Stimulated activated CD4-positive, alpha-beta T cell treated with anti-CD3 and anti-CD28 coated beads, Interleukin-15, amount 100 ng/mL, for 1 hour (primary cell): ENCODE results near the gene SCT.

ENCODE experiments used
- DNase-seq, 2 donors: peaks; one replicate each; pipeline ENCODE4 v3.0.0-alpha.2; 2020; ENCODE audit warnings: low read depth in 1 of 2, low spot score in 1 of 2

Gene SCT

DNA sequence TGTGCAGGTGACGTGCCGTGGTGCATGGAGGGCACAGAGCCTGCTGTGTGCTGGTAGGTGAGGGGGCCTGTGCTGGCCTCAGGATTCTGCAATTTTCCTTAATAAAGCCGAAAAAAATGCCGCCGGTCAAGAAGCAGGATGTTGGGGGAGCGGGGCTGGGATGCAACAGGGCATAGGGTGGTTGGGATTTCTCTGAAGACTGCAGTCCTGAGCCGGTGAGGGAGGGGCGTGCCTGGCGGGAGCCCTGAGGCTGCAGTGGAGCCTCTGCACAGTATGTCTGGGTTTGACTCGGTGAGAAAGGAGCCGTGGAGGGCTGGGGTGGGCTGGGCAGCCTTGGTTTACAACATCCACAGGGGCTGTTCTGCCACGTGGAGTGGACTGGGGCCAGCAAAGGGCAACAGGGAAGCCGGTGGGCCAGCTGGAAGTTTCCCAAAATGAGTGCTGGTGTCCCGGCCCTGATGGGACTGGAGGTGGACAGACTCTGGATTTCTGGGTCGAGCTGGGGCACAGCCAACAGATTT, 3.6 kb downstream of the SCT start:
- DNase-seq: no peak

DNA sequence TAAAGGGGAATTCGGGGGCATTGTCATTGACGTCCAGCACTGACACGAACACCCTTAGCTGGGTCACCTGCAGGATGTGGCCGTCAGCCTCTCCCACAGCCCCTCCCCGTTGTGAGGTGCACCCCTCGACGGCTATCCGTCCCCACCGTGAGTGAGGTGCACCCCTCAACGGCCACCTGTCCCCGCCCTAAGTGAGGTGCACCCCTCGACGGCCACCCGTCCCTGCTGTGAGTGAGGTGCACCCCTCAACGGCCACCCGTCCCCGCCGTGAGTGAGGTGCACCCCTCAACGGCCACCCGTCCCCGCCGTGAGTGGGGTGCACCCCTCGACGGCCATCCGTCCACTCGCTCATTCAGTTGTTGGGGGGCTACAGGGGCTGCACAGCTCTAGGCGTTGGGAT, 5.1 kb downstream of the SCT start:
- DNase-seq: no peak

DNA sequence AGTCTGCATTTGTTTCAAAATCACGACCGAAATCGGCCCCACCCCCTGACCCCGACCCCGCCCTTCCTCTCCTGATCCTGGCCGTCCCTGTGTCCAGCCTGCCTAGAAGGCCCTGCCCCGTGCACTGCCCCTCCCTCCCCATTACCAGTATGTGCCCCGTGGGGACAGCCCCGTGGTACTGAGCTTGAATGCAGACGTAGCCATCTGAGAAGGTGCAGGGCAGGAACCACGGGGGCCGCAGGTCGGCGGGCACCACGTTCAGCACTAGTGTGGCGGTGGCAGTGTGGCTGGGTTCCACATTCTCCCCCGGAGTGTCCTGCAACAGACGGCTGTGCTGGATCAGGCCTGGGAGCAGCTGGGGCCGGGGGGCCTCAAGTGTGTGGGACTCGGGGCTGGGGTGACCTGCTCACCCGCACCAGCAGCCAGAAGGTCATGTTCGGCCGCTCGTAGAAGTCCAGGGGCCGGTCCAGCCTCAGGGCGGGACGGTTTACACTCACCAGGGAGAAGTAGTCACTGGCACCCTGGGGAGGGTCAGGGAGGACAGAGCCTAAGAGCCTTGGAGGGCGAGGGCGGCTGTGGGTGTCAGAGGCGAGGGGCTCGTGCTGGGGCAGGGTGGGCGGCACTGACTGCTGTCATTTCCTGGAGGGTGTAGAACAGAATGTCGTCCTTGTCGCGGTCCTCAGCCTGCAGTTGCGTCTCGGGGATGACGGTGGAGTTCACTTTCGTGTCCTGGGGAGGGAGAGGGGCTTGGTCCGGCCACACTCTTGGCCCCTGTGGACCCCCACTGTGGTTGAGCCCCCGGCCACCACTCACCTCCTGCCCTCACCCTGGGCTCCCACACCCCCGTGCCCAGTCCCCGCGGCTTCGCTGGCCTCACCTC, 5.8 kb downstream of the SCT start:
- no peak for DNase-seq

DNA sequence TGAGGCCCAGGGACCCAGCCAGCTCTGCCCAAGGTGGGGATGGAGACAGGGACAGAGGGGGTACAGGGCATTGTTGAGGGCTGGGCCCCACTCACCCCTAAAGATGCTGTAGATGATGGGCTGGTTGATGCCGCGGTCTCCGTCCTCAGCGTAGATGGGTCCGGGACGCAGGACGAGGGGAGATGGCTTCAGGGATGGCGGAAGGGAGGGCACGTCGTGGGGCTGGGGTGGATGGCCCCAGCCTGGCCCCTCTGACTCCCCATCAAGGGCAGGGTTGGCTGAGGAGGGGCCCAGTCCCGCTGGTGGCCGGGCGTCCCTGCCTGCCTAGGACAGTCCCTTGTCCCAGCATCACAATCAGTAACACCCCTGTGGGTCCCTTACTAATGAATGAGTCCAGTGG, 6.8 kb downstream of the SCT start:
- DNase-seq: no peak

DNA sequence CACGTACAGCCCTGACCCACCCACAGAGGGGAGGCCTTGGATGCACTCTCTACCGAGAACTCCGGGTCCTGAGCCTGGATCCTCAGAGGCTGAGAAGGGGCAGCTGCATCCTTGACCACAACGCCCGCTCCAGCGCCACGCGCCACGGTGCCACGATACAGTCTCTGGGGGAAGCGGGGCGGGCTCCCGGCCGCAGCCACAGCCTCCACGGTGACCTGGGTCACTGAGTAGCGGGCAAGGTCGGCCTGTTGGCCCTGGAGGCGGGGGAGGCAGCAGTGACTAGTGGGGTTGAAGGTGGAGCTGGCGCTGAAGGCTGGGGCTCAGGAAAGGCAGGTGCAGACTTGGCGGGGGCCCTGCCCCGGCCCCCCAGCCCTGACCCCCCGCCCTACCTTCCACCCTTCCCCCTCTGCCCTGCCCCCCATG, 7.3 kb downstream of the SCT start:
- no peak for DNase-seq

DNA sequence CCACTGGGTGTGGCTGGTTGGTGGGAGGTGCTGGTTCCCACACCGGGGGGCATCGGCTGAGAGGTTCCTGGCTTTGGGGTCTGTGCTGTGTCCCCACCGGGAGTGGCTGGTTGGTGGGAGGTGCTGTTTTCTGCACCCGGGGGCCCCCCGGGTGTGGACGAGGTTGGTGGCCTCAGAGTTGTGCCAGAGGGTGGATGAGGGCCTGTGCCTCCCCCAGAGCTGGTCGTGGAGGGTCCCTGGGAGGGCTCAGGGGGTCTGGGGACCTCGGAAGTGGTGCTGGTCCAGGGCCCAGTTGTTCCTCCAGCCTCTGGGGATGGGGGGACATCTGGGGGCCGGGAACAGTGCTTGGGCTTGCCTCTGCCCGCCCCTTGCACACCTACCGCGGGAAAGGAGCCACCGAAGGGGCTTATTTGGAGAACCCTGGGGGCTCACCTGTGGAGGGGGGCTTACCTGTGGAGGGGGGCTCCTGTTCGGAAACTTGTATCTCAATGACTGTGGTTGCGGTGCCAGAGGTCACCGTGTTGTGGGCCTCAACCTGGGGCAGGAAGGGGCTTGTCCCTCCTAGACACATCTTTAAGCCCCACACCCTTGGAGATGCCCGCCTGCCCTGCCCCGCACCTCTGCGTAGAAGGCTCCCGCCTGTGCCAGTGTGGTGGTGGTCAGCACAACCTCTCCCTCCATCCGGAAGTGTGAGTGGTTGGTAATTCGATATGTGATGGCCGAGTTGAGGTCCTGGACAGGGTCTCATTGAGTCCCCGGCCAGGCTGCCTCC, 7.9 kb downstream of the SCT start:
- no peak for DNase-seq

DNA sequence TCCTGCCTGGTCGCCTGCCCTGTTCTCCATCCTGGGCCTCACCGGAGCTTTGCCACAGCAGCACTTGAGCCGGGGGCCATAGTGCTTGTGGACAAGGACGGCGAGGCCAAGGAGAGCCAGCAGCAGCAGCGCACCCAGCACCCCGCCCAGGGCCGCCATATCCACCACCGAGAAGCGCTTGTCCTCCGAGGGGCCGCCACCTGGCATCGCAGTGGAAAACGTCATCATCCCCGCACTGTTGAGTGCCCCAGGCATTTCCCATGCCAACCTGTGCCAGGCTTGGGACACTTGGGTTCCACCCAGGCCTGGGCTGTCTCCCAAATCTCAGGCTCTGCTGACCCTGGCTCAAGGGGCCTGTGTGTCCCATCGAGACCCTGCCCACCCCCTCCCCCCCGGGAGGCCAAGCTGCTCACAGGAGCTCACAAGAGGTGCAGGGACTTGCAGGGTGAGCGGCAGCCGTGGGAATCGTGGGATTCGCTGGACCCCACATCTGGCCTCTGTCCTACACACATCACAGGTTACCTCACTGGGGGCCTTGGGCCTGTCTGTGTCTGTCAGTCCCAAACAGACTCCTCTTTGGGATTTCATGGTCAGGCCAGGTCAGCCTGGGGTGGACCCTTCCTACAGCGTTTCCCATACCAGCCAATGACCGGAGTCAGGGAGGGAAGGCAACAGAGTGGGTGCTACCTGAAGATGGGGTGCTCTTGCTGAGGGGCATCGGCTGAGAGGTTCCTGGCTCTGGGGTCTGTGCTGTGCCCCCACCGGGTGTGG, 8.9 kb downstream of the SCT start:
- DNase-seq: no peak

DNA sequence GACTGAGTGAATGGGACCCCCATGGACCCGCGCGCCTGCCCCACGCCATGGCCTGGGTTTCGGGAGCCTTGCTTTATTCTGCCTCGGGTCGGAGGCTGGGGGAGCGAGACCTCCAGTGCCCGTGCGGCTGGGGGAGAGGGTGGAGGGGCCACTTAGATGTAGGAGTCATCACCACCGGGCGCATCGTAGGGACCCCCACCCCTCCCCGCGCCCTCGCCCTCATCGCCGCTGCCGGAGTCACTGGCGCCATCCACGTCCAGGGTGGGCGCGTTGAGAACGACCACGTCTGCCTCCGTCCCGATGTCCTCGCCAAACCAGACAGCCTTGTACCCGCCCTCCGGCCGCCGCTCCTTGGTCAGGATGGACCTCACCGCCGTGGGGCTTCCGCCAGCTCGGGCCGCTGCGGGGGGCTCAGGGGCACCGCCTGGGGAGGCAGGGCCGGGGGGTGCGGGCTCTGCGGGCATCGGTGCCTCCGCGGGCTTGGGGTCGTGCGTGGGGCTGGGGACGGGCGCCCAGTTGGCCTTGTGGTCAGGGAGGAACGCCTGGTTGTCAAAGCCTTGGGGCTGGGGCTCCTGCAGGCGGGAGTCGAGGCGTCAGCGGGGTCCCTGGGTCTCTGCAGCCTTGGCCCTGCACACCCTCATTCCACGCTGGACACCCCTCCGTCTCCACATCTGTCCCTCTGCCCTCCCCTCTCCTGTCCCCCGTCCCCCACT, 9.6 kb downstream of the SCT start:
- no peak for DNase-seq

DNA sequence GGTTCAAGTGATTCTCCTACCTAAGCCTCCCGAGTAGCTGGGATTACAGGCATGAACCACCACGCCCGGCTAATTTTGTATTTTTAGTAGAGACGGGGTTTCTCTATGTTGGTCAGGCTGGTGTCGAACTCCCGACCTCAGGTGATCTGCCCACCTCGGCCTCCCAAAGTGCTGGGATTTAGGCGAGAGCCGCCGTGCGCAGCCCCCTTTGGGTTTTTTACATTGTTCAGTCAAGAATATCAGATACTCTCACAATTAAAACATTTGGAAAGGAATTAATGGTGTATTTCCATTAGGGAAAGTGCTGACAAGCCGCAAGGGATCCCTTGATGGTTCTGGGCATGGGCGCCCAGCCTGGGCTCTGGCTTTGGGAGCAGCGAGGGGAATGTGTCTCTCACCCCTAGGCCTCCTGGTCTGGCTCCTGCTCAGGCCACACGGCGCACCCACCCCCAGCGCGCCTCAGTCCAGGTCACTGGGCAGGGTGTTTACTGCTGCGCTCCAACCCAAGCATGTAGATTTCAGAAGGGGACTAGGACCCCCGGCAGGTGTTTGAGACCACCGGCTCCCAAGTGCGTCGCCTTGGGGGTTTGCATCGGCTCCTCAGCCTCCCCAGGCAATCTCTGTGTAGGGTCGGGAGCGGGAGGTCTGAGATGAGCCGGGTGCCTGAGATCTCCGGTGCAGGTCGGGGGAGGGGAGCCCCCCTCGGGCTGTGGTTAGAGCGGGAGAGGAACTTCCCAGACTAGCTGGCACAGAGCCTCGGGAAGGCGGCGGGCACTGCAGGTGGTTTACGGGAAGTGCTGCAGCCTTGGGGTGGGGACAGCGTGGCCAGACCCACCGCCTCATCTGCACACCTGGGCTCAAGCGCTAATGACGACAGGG, 10.4 kb downstream of the SCT start:
- DNase-seq: no peak

DNA sequence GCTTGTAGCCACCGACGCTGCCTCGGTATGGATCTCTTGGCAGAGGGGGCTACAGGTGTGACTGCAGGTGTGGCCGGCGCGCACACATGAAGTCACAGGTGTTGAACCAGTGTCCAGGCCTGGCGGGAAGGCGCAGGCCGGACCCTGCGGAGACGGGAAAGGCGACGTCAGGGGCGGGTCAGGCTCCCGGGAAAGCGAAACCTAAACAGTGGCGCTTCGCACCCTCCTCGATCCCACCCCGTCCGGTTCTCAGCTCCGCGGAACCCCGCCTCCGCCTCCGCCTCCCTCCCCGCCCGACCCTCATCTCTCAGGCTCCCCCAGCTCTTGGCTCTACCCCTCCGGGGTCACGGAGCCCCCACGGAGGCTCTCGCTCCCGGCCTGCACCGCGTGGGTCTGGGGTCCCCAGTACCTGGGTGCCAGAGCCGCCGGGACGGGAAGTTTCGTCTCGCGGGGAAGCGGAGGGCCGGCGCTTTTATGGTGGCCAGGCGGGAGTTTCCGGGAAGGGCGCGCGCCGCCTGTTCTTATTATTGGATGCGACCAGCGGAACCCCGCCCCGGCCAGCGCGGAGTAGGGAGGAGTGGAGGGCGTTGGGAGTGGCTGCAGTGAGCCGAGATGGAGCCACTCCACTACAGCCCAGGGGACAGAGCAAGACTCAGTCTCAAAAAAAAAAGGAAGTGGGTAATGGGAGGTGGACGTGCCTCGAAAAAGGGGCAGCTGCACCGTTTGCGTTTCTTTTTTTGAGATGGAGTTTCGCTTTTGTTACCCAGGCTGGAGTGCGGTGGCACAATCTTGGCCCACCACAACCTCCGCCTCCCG, 11.3 kb downstream of the SCT start, which contains the start of gene IRF7:
Gene IRF7 (minus strand): TSS at position 447 of the 816 bp plus-strand sequence. CDS start 586 bp downstream, outside the sequence.
- DNase-seq: peak; percentile 66 to 70

DNA sequence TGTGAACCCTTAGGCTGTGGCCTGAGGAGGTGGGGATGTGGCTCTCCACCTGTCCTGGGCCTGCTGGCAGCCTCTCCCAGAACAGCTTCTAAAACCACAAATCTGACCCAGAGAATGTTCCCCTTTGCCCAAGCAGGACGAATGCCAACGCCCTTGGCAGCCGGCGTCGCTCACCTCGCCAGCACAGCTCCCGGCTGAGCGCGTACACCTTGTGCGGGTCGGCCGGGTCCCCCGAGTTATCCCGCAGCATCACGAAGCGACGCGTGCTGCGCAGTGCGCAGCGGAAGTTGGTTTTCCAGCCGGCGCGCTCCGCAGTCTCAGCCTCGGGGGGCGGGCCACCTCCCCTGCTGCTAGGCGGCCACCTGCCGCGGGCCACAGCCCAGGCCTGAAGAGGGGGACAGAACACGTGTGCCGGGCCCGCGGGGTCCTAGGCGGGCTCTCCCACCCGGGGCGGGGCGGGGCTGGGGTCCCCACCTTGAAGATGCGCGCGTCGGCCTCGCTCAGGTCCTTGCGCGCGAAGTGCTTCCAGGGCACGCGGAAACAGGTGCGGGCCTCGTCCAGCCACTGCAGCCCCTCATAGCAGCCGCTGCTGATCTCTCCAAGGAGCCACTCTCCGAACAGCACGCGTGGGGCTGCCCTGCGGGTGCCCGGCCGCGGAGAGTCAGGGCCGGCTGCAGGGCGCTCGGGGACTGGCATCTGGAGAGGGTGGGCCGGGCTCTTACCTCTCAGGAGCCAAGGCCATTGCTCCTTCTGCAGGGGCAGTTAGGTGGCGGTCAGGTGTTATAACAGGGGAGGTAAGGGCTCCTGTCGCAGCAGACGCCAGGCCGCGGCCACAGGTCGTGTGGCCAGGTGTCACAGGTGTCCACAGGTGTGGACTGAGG, 12.1 kb downstream of the SCT start:
- DNase-seq: no peak

DNA sequence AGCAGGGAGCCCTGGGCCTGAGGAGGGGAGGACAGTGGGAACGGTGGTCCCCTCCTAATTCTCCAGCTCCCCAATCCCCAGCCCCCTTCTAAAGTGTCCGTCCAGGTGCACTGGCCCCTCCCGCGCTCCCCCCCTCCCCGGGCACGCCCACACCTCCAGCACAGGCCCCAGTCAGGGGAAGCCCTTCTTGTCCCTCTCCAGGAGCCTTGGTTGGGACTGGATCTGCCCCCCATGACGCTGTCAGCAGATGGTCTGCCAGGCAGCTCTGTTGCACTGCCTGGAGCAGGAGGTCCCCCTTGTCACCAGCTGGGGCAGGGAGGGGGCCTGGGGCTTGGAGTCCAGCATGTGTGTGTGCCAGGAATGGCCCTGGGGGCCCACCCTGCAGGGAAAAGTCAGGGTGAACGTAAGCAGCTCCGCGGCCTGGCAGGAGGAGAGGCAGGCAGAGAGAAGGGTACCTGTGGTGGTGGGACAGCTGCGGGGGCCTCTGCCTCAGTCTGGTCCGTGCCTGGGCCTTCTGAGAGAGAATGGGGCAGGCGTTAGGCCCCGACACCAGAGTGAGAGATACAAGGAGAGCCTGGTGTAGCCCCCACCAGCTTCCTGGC, 12.9 kb downstream of the SCT start:
- no peak for DNase-seq

DNA sequence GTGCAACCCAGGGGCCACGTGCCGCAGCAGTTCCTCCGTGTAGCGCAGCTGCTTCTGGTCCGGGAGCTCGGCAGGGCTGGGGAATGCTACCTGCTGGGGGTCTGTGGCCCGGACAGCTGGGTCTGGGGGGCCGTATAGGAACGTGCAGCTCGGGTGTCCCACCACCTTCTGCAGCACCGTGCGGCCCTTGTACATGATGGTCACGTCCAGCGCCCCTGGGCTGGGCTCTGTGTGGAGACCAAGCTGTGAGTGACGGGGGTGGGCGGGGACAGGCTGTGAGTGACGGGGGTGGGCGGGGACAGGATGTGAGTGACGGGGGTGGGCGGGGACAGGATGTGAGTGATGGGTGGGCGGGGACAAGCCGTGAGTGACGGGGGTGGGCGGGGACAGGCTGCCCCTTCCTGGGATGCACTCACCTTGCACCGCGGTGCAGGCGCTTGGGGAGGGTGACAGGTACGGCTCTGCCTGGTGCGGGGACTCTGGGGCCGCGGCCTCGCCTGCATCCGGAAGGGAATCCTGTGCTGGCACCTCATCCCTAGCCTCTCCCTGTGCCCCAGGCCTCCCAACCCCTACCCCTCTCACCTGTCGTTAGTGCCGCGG, 13.5 kb downstream of the SCT start:
- peak; percentile 63 to 70 for DNase-seq

DNA sequence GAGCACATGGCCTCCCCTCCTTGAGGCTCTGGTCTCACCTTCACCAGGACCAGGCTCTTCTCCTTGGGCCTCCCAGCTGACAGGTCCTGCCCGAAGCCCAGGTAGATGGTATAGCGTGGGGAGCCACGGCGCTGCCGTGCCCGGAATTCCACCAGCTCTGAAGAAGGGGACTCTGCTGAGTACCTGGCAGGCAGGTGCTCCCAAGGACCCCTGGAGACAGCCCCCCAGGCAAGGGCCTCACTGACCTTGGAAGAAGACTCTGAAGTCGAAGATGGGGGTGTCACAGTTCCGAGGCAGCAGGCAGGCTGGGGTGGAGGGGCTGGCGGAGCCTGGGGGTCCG, 14.1 kb downstream of the SCT start:
- no peak for DNase-seq

DNA sequence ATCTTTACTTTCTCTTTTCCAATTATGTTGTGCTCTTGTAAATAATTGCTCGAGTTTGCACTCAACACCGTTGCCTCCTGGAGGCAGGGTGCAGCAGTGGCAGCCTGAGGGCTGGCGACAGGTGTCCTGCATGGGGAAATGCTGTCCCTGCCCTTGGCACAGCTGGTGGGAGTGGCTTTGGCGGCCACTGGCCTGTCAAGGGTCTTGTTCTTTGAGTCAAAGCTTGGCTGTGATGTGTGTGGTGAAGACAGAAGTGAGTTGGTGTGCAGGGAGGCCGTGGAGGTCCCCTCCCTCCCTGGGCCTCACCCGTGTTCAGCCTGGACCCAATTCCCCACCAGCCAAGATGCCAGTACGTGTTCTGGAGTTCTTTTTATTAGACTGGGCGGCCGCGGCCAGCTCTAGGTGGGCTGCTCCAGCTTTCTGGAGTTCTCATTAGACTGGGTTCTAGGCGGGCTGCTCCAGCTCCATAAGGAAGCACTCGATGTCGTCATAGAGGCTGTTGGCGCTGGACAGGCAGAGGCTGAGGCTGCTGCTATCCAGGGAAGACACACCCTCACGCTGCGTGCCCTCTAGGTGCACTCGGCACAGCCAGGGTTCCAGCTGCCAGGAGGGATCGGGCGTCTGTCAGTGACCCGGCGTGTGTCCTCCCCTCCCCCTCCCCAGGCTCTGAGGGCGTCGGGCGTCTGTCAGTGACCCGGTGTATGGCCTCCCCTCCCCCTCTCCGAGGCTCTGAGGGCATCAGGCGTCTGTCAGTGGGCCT, 14.6 kb downstream of the SCT start:
- no peak for DNase-seq
